HepG2 (cell line): Measurements from ENCODE around the gene BIRC6. TPM values are rescaled to one million over a fixed set of nuclear protein-coding genes. Genes with fewer than 3 reads are reported as not detected.

Experiments used
- CREB1 ChIP-seq, 2 experiments: fragments of 450-650 bp in 1 of 2; IDR thresholded peaks; 2 replicates each; pipeline ENCODE4 v1.6.1; 2016 to 2017; ENCODE audit warnings: control low read depth in 1 of 2, mild to moderate bottlenecking in 1 of 2, missing compliant biosample characterization in 1 of 2, missing genetic modification characterization in 1 of 2
- EED ChIP-seq: sonication (generic); formaldehyde crosslinking; IDR thresholded peaks from 2 replicates; pipeline ENCODE4 v1.5.0; 2020; ENCODE audit warnings: mild to moderate bottlenecking, missing genetic modification reagents
- HDAC1 ChIP-seq: sonication (generic); formaldehyde crosslinking; IDR thresholded peaks from 2 replicates; pipeline ENCODE4 v1.5.1; 2020; ENCODE audit warnings: mild to moderate bottlenecking, missing genetic modification reagents
- MAFG ChIP-seq: sonication (generic); formaldehyde crosslinking; IDR thresholded peaks from 2 replicates; pipeline ENCODE4 v1.5.1; 2020; ENCODE audit warnings: mild to moderate bottlenecking, missing genetic modification reagents
- MTA1 ChIP-seq: sonication (generic); formaldehyde crosslinking; IDR thresholded peaks from 2 replicates; pipeline ENCODE4 v1.4.0; 2020; ENCODE audit warnings: missing genetic modification reagents, mild to moderate bottlenecking, borderline replicate concordance
- PITX1 ChIP-seq: sonication (generic); formaldehyde crosslinking; IDR thresholded peaks from 2 replicates; pipeline ENCODE4 v1.5.1; 2020; ENCODE audit warnings: mild to moderate bottlenecking, missing genetic modification reagents
- PLRG1 ChIP-seq: fragments of 450-650 bp; conservative IDR thresholded peaks from 2 replicates; pipeline ENCODE4 v1.6.1; 2016
- SNAI1 ChIP-seq: sonication (generic); formaldehyde crosslinking; IDR thresholded peaks from 2 replicates; pipeline ENCODE4 v1.5.0; 2020; ENCODE audit warnings: mild to moderate bottlenecking, missing genetic modification reagents, borderline replicate concordance
- ZEB1 ChIP-seq: IDR thresholded peaks from 2 replicates; pipeline ENCODE4 v1.6.1; 2012; ENCODE audit warnings: mild to moderate bottlenecking, low read depth, inconsistent platforms; ENCODE audit not compliant: insufficient replicate concordance
- ZFY ChIP-seq: sonication (generic); formaldehyde crosslinking; IDR thresholded peaks from 2 replicates; pipeline ENCODE4 v1.4.0; 2020; ENCODE audit warnings: missing genetic modification reagents
- ZNF234 ChIP-seq: sonication (generic); formaldehyde crosslinking; conservative IDR thresholded peaks from 2 replicates; pipeline ENCODE4 v1.5.1; 2020; ENCODE audit warnings: mild to moderate bottlenecking, missing genetic modification reagents
- polyA plus RNA-seq, 8 experiments: library from polyadenylated mRNA; depleted of rRNA in 3 of 8; stranded (reverse) in 7 of 8; unstranded in 1 of 8; fragments of >200 nt; fragmentation: Illumina TruSeq in 4 of 8; extraction: Trizol in 4 of 8; gene quantifications; 2 replicates each; pipeline versions ENCODE4 v1.2.1 to v1.2.3, GENCODE V29; 2011 to 2016; ENCODE audit warnings: low read depth in 4 of 8, missing spikeins in 1 of 8, mixed read lengths in 1 of 8; ENCODE audit not compliant: insufficient read depth in 1 of 8
- total RNA-seq, 5 experiments: library from RNA; depleted of rRNA; stranded (reverse); fragments of >200 nt; fragmentation: Illumina TruSeq; extraction: Trizol; gene quantifications; 2 replicates each; pipeline ENCODE4 v1.2.3, GENCODE V29; 2016; ENCODE audit warnings: low read depth in 1 of 5
- TF ChIP-seq, protein P1 (sequence below): sonication (generic); formaldehyde crosslinking; IDR thresholded peaks from one replicate; pipeline ENCODE4 v1.5.1; 2020; ENCODE audit warnings: mild to moderate bottlenecking, missing genetic modification reagents; ENCODE audit errors: not compliant biosample characterization
- TF ChIP-seq, protein P2 (sequence below): sonication (generic); formaldehyde crosslinking; IDR thresholded peaks from 2 replicates; pipeline ENCODE4 v1.4.0; 2020; ENCODE audit warnings: mild to moderate bottlenecking, missing genetic modification reagents
- TF ChIP-seq, protein P3 (sequence below): sonication (generic); formaldehyde crosslinking; IDR thresholded peaks from 2 replicates; pipeline ENCODE4 v1.5.0; 2020; ENCODE audit warnings: missing genetic modification reagents, mild to moderate bottlenecking, borderline replicate concordance
- TF ChIP-seq, protein P4 (sequence below): sonication (generic); formaldehyde crosslinking; IDR thresholded peaks from 2 replicates; pipeline ENCODE4 v1.8.1; 2022; ENCODE audit warnings: mild to moderate bottlenecking, missing genetic modification reagents
- TF ChIP-seq, protein P5 (sequence below): sonication (generic); formaldehyde crosslinking; IDR thresholded peaks from 2 replicates; pipeline ENCODE4 v1.4.0; 2020; ENCODE audit warnings: mild to moderate bottlenecking, missing genetic modification reagents

Gene BIRC6
- total and polyA plus RNA-seq, 2 of the 13 experiments (the other 11 are each of a cell fraction or from before 2014, with no cell fraction given), result 65.6 to 120 TPM

DNA sequence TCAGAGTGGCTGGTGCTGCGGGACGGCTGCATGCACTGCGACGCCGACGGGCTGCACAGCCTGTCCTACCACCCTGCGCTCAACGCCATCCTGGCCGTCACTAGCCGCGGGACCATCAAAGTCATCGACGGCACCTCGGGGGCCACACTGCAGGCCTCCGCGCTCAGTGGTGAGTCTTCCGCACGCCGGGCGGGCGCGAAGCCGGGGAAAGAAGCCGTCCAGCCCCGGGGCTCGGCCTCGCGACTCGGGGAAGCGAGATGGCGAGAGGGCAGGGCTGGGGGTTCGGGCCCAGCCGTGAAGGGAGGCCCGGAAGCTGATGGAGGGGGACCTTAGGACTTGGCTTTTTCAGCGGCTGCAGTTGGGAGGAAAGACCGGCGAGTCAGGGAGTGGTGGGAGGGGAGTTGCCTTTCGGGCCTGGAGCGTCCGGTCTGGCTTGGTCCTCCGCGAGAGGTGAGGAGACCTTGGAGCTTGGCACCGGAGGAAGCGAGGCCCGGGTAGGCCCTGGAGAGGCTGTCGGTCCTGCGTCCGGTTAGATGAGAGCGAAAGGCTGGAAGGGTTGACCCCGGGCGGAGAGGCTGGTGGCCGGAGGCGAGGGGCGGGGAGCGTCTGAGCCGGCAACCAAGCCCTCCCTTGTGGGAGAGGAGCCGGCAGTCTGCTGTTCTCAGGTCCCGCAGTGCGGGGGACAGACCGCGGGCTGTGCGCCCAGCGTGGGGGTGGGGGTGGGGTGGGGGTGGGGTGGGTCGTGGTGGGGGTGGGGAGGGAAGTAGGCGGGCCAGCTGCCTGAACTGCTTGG is 691 bp downstream of the BIRC6 start (continued):
- TF ChIP-seq, protein P1, sequence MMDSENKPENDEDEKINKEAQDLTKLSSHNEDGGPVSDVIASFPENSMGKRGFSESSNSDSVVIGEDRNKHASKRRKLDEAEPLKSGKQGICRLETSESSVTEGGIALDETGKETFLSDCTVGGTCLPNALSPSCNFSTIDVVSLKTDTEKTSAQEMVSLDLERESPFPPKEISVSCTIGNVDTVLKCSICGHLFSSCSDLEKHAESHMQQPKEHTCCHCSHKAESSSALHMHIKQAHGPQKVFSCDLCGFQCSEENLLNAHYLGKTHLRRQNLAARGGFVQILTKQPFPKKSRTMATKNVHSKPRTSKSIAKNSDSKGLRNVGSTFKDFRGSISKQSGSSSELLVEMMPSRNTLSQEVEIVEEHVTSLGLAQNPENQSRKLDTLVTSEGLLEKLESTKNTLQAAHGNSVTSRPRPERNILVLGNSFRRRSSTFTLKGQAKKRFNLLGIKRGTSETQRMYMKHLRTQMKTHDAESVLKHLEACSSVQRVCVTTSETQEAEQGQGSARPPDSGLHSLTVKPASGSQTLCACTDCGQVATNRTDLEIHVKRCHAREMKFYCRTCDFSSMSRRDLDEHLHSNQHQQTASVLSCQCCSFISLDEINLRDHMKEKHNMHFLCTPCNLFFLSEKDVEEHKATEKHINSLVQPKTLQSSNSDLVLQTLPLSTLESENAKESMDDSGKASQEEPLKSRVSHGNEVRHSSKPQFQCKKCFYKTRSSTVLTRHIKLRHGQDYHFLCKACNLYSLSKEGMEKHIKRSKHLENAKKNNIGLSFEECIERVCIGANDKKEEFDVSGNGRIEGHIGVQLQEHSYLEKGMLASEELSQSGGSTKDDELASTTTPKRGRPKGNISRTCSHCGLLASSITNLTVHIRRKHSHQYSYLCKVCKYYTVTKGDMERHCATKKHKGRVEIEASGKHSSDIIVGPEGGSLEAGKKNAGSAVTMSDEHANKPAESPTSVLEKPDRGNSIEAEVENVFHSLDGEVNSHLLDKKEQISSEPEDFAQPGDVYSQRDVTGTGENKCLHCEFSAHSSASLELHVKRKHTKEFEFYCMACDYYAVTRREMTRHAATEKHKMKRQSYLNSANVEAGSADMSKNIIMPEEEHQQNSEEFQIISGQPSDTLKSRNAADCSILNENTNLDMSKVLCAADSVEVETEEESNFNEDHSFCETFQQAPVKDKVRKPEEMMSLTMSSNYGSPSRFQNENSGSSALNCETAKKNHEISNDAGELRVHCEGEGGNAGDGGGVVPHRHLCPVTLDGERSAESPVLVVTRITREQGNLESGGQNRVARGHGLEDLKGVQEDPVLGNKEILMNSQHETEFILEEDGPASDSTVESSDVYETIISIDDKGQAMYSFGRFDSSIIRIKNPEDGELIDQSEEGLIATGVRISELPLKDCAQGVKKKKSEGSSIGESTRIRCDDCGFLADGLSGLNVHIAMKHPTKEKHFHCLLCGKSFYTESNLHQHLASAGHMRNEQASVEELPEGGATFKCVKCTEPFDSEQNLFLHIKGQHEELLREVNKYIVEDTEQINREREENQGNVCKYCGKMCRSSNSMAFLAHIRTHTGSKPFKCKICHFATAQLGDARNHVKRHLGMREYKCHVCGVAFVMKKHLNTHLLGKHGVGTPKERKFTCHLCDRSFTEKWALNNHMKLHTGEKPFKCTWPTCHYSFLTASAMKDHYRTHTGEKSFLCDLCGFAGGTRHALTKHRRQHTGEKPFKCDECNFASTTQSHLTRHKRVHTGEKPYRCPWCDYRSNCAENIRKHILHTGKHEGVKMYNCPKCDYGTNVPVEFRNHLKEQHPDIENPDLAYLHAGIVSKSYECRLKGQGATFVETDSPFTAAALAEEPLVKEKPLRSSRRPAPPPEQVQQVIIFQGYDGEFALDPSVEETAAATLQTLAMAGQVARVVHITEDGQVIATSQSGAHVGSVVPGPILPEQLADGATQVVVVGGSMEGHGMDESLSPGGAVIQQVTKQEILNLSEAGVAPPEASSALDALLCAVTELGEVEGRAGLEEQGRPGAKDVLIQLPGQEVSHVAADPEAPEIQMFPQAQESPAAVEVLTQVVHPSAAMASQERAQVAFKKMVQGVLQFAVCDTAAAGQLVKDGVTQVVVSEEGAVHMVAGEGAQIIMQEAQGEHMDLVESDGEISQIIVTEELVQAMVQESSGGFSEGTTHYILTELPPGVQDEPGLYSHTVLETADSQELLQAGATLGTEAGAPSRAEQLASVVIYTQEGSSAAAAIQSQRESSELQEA (CRISPR knock-in tag), result no peak
- peak; percentile 90 for TF ChIP-seq ZFY (CRISPR knock-in tag)
- no peak for TF ChIP-seq MAFG (CRISPR knock-in tag)
- TF ChIP-seq, protein P2, sequence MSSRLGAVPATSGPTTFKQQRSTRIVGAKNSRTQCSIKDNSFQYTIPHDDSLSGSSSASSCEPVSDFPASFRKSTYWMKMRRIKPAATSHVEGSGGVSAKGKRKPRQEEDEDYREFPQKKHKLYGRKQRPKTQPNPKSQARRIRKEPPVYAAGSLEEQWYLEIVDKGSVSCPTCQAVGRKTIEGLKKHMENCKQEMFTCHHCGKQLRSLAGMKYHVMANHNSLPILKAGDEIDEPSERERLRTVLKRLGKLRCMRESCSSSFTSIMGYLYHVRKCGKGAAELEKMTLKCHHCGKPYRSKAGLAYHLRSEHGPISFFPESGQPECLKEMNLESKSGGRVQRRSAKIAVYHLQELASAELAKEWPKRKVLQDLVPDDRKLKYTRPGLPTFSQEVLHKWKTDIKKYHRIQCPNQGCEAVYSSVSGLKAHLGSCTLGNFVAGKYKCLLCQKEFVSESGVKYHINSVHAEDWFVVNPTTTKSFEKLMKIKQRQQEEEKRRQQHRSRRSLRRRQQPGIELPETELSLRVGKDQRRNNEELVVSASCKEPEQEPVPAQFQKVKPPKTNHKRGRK (CRISPR knock-in tag), result no peak
- TF ChIP-seq PLRG1, result no peak
- TF ChIP-seq PITX1 (CRISPR knock-in tag), result no peak
- no peak; the same call in 1 of the 2 replicates for TF ChIP-seq EED (CRISPR knock-in tag)
- no peak for TF ChIP-seq ZEB1
- TF ChIP-seq, protein P3, sequence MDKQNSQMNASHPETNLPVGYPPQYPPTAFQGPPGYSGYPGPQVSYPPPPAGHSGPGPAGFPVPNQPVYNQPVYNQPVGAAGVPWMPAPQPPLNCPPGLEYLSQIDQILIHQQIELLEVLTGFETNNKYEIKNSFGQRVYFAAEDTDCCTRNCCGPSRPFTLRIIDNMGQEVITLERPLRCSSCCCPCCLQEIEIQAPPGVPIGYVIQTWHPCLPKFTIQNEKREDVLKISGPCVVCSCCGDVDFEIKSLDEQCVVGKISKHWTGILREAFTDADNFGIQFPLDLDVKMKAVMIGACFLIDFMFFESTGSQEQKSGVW, result no peak
- no peak; the same call in 1 of the 2 replicates for TF ChIP-seq SNAI1 (CRISPR knock-in tag)
- TF ChIP-seq, protein P4, sequence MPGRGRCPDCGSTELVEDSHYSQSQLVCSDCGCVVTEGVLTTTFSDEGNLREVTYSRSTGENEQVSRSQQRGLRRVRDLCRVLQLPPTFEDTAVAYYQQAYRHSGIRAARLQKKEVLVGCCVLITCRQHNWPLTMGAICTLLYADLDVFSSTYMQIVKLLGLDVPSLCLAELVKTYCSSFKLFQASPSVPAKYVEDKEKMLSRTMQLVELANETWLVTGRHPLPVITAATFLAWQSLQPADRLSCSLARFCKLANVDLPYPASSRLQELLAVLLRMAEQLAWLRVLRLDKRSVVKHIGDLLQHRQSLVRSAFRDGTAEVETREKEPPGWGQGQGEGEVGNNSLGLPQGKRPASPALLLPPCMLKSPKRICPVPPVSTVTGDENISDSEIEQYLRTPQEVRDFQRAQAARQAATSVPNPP (CRISPR knock-in tag), result no peak
- 0 out of 2 replicates have a peak, but pooled peaks have one; percentile 4 for TF ChIP-seq ZNF234 (CRISPR knock-in tag)
- TF ChIP-seq CREB1 (IDR thresholded peaks at IDR 0.05), result no peak
- no peak for TF ChIP-seq CREB1 (CRISPR knock-in tag; IDR thresholded peaks at IDR 0.05)
- 0 out of 2 replicates have a peak, but pooled peaks have one; percentile 57 for TF ChIP-seq MTA1 (CRISPR knock-in tag)
- TF ChIP-seq, protein P5, sequence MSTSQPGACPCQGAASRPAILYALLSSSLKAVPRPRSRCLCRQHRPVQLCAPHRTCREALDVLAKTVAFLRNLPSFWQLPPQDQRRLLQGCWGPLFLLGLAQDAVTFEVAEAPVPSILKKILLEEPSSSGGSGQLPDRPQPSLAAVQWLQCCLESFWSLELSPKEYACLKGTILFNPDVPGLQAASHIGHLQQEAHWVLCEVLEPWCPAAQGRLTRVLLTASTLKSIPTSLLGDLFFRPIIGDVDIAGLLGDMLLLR (CRISPR knock-in tag), result no peak; the same call in 1 of the 2 replicates
- no peak for TF ChIP-seq HDAC1 (CRISPR knock-in tag)
